PC-9 (cell line): ENCODE data around the gene IL11RA. TPM values are rescaled to one million over a fixed set of nuclear protein-coding genes. Genes with fewer than 3 reads are reported as not detected.
A peak's percentile ranks its signal among the peaks of the same experiment; 100 is the strongest.

Experiments
- BruUV-seq: library from RNA; stranded (reverse); fragments of 400-500 nt; replicated peaks from 2 replicates; lab custom pipeline; 2021; lab: Mats Ljungman, UMichigan
- CTCF ChIA-PET: fragments of 300-600 bp; sonication (Branson Sonifier 250); formaldehyde crosslinking; loops from one replicate; lab custom pipeline; 2022; ENCODE audit warnings: antibody characterized with exemption; lab: Charles Lee
- POLR2A ChIA-PET: fragments of 300-600 bp; sonication (Branson Sonifier 250); formaldehyde crosslinking; loops from one replicate; lab custom pipeline; 2022; ENCODE audit warnings: antibody characterized with exemption; ENCODE audit not compliant: unreplicated experiment; lab: Charles Lee
- DNase-seq, 2 experiments: peaks; one replicate each; pipeline versions ENCODE4 v3.0.0 to v3.0.0-alpha.2; 2015 to 2022; ENCODE audit warnings: mixed read lengths in 1 of 2
- H2AFZ ChIP-seq: fragments of 200-600 bp; sonication (generic); 2 replicates; pipeline ENCODE4 v1.8.1; 2017; ENCODE audit warnings: antibody characterized with exemption
- H3F3A ChIP-seq: fragments of 200-600 bp; sonication (generic); 2 replicates; pipeline ENCODE4 v1.8.1; 2017; ENCODE audit warnings: antibody characterized with exemption, mild to moderate bottlenecking, low read depth; ENCODE audit not compliant: insufficient read depth
- H3K27ac ChIP-seq: fragments of 200-600 bp; sonication (generic); 2 replicates; pipeline ENCODE4 v1.6.1; 2016; ENCODE audit warnings: mixed run types
- H3K27me3 ChIP-seq: fragments of 200-600 bp; sonication (generic); 2 replicates; pipeline ENCODE4 v1.6.1; 2016; ENCODE audit warnings: low read depth, mixed run types; ENCODE audit not compliant: insufficient read depth
- H3K36me3 ChIP-seq: fragments of 200-600 bp; sonication (generic); 2 replicates; pipeline ENCODE4 v1.6.1; 2016; ENCODE audit warnings: low read depth, mixed run types
- H3K4me1 ChIP-seq: fragments of 200-600 bp; sonication (generic); replicated peaks from 2 replicates; pipeline ENCODE4 v1.6.1; 2016; ENCODE audit warnings: mixed run types; ENCODE audit not compliant: insufficient read depth
- H3K4me2 ChIP-seq: fragments of 200-600 bp; sonication (generic); 2 replicates; pipeline ENCODE4 v1.6.1; 2017; ENCODE audit warnings: mixed run types
- H3K4me3 ChIP-seq: fragments of 200-600 bp; sonication (generic); 2 replicates; pipeline ENCODE4 v1.6.1; 2016; ENCODE audit warnings: mixed run types
- H3K79me2 ChIP-seq: fragments of 200-600 bp; sonication (generic); 2 replicates; pipeline ENCODE4 v1.6.1; 2017; ENCODE audit warnings: low read depth, mixed run types
- H3K9me2 ChIP-seq: fragments of 200-600 bp; sonication (generic); 2 replicates; pipeline ENCODE4 v1.8.1; 2017; ENCODE audit warnings: mild to moderate bottlenecking; ENCODE audit not compliant: insufficient read depth
- H3K9me3 ChIP-seq: fragments of 200-600 bp; sonication (generic); 2 replicates; pipeline ENCODE4 v1.8.1; 2016; ENCODE audit warnings: low read depth; ENCODE audit not compliant: insufficient read depth
- H4K20me1 ChIP-seq: fragments of 200-600 bp; sonication (generic); 2 replicates; pipeline ENCODE4 v1.8.1; 2017; ENCODE audit not compliant: insufficient read depth
- EZH2 ChIP-seq: fragments of 200-600 bp; sonication (generic); IDR thresholded peaks from 2 replicates; pipeline ENCODE4 v1.8.0; 2017; ENCODE audit warnings: antibody characterized with exemption, low read depth
- intact Hi-C: fragments of 100-400 bp; cut with micrococcal nuclease; formaldehyde crosslinking; loops from one replicate; pipeline ENCODE4 v1.10.0; 2022; ENCODE audit not compliant: unreplicated experiment
- total RNA-seq: library from RNA; stranded (reverse); gene quantifications from 2 replicates; pipeline ENCODE4 v1.2.3, GENCODE V29; 2021
- TF ChIP-seq, protein P1 (sequence below): fragments of 200-600 bp; sonication (generic); conservative IDR thresholded peaks from 2 replicates; pipeline ENCODE4 v1.6.1; 2017; ENCODE audit warnings: mixed run types, antibody characterized with exemption, mild to moderate bottlenecking, moderate library complexity

The IL11RA gene
- total RNA-seq, 1 experiment from 2014 or later = 8.7 TPM

GRCh38 chr9:34665381-34666250 is 13.6 kb downstream of the IL11RA start:
- Histone ChIP-seq H3K36me3 (no peaks in the 10 kb centered on the region), H3K4me2 (peak overlapping the region; percentile 73), H3F3A (peaks cover 4% of the 10 kb centered on the region; the same call in 1 of the 2 replicates), H3K27ac (no peak overlapping the region), H4K20me1 (no peaks in the 10 kb centered on the region), H3K9me3 (no peaks in the 10 kb centered on the region), H3K79me2 (no peaks in the 10 kb centered on the region), H3K4me3 (peak overlapping the region; percentile 58), H3K9me2 (no peaks in the 10 kb centered on the region), H3K27me3 (no peaks in the 10 kb centered on the region), H3K4me1 (no peaks in the 10 kb centered on the region), H2AFZ (peak overlapping the region; percentile 89)
- BruUV-seq = TSS peak; percentile 54
- CTCF ChIA-PET = interaction anchor here (0.7 to 1.2 kb wide), 3 partner anchors 32 to 401 kb away, joined by 3 to 4 read pairs (median 3); no protein-coding TSS in a partner anchor
- DNase-seq = peak; percentile 64 to 83
- no peak for TF ChIP-seq EZH2
- TF ChIP-seq, protein P1, sequence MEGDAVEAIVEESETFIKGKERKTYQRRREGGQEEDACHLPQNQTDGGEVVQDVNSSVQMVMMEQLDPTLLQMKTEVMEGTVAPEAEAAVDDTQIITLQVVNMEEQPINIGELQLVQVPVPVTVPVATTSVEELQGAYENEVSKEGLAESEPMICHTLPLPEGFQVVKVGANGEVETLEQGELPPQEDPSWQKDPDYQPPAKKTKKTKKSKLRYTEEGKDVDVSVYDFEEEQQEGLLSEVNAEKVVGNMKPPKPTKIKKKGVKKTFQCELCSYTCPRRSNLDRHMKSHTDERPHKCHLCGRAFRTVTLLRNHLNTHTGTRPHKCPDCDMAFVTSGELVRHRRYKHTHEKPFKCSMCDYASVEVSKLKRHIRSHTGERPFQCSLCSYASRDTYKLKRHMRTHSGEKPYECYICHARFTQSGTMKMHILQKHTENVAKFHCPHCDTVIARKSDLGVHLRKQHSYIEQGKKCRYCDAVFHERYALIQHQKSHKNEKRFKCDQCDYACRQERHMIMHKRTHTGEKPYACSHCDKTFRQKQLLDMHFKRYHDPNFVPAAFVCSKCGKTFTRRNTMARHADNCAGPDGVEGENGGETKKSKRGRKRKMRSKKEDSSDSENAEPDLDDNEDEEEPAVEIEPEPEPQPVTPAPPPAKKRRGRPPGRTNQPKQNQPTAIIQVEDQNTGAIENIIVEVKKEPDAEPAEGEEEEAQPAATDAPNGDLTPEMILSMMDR = no peak
- intact Hi-C loops = loop anchor here (2.0 to 5.0 kb wide), 2 partner anchors 19 to 447 kb away; partner anchors contain the start of gene GALT
- POLR2A ChIA-PET = interaction anchor here (0.5 to 0.7 kb wide), 6 partner anchors 15 to 1167 kb away, joined by 3 to 5 read pairs (median 4); partner anchors contain the start of gene SIGMAR1

DNA sequence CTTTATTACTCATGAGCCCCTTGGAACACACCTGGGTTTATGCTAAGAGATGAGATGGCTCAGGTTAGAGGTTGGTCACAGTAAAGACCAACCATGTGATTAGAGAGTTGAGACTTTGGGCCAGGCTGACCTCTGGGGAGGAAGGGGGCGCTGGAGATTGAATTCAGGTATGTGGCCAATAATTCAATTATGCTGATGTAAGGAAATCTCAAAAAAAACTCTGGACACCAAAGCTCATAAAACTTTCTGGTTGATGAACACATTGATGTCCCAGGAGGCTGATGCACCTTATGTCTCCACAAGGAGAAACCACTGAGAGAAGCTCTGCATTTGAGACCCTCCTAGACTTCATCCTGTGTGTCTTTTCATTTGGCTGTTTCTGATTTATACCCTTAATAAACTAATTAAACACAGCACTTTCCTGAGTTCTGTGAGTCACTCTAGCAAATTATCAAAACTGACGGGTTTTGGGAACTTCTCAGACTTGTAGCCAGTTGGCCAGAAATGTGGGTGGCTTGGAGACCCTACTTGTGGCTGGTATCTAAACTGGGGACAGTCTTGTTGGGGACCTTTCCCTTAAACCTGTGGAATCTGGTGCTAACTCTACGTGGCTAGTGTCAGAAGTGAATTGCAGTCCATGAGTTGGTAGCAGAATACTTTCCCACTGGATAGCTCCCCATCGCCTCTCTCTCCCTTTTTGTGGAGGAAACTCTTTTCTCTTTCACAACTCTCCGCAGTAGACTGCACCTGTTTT is 18.0 kb downstream of the IL11RA start:
- no peaks in the 10 kb centered on the region for H3K9me2 ChIP-seq
- H3K27me3 ChIP-seq = no peaks in the 10 kb centered on the region
- H4K20me1 ChIP-seq = no peaks in the 10 kb centered on the region
- H3K79me2 ChIP-seq = no peaks in the 10 kb centered on the region
- no peak overlapping the region for H3K27ac ChIP-seq
- ChIA-PET CTCF (no interaction called here), POLR2A (no interaction called here)
- no peak overlapping the region for H3K4me3 ChIP-seq
- intact Hi-C loops = loop anchor here (5.0 kb wide), 1 partner anchor 442 kb away; no protein-coding TSS in a partner anchor
- H2AFZ ChIP-seq = no peak overlapping the region
- TF ChIP-seq, protein P1 = no peak
- no peak for TF ChIP-seq EZH2
- no peaks in the 10 kb centered on the region for H3K4me1 ChIP-seq
- H3K4me2 ChIP-seq = no peak overlapping the region
- no peaks in the 10 kb centered on the region for H3K36me3 ChIP-seq
- no peak for DNase-seq
- no TSS peak for BruUV-seq
- H3K9me3 ChIP-seq = no peaks in the 10 kb centered on the region
- H3F3A ChIP-seq = no peaks in the 10 kb centered on the region

- H3K4me2 ChIP-seq = no peak overlapping the region
- TF ChIP-seq, protein P1 = no peak
- TF ChIP-seq EZH2 = no peak
- H3K27ac ChIP-seq = no peak overlapping the region
- no peaks in the 10 kb centered on the region for H4K20me1 ChIP-seq
- H3K4me3 ChIP-seq = no peak overlapping the region
- H3K79me2 ChIP-seq = no peaks in the 10 kb centered on the region
- intact Hi-C loops = no loop called here
- no peak overlapping the region for H2AFZ ChIP-seq
- no peaks in the 10 kb centered on the region for H3K27me3 ChIP-seq
- no peaks in the 10 kb centered on the region for H3K36me3 ChIP-seq
- CTCF ChIA-PET = no interaction called here
- no peaks in the 10 kb centered on the region for H3K4me1 ChIP-seq
- H3K9me3 ChIP-seq = no peaks in the 10 kb centered on the region
- H3F3A ChIP-seq = no peaks in the 10 kb centered on the region
- POLR2A ChIA-PET = no interaction called here
- DNase-seq = no peak
- H3K9me2 ChIP-seq = no peaks in the 10 kb centered on the region
- BruUV-seq = no TSS peak
Observed at GRCh38 chr9:34671307-34671706, 19.3 kb downstream of the IL11RA start.
